AG04449 (cell line): Measurements from ENCODE around the gene PYCARD.
"Not testable (repeated sequence)": the region's sequence is repeated elsewhere in the genome, so short reads cannot be mapped to it uniquely, and the experiment has no call there.

ENCODE experiments used
- CTCF ChIA-PET: fragments of 350-600 bp; formaldehyde crosslinking; extraction: SDS; loops from one replicate; lab custom pipeline; 2021; ENCODE audit warnings: antibody characterized with exemption; lab: Yijun Ruan, JAX
- POLR2A ChIA-PET: fragments of 400-600, 350-600 bp; formaldehyde crosslinking; extraction: SDS; loops from one replicate; lab custom pipeline; 2020; ENCODE audit warnings: antibody characterized with exemption, inconsistent platforms; lab: Yijun Ruan, JAX
- DNase-seq: peaks from one replicate; pipeline ENCODE4 v3.0.0-alpha.2; 2010; ENCODE audit warnings: low read depth, low spot score
- H3K4me3 ChIP-seq: 2 replicates; pipeline ENCODE4 v1.5.1; 2011; ENCODE audit warnings: low read depth, mild to moderate bottlenecking, control low read depth, low read length
- CTCF ChIP-seq: IDR thresholded peaks from one replicate; pipeline ENCODE4 v1.5.1; 2011; ENCODE audit warnings: mild to moderate bottlenecking, moderate library complexity, low read length, control low read depth, inconsistent platforms; ENCODE audit not compliant: insufficient read depth; ENCODE audit errors: missing control alignments

The PYCARD gene

GRCh38 chr16:31202414-31203375, at the start of gene PYCARD:
TSS of gene PYCARD (minus strand) at chr16:31202760. CDS start at chr16:31202690, 70 bp downstream.
- H3K4me3 ChIP-seq: peak within 1 kb of the TSS; percentile 69
- ChIA-PET POLR2A (interaction anchor here (0.6 to 3.5 kb wide), 3 partner anchors 20 to 247 kb away, joined by 3 to 24 read pairs (median 7); partner anchors contain the start of gene FUS), CTCF (interaction anchor here (1.1 to 2.9 kb wide), 2 partner anchors 241 to 258 kb away, joined by 6 to 18 read pairs; partner anchors contain the start of gene ZNF843)
- no peak for TF ChIP-seq CTCF
- DNase-seq: no peak

GRCh38 chr16:31251435-31251834, 48.9 kb upstream of the PYCARD start:
- POLR2A ChIA-PET: no interaction called here
- TF ChIP-seq CTCF: no peak
- CTCF ChIA-PET: no interaction called here

GRCh38 chr16:31250782-31251384, 48.3 kb upstream of the PYCARD start:
- H3K4me3 ChIP-seq: no peak overlapping the region
- POLR2A ChIA-PET: no interaction called here
- TF ChIP-seq CTCF: no peak
- CTCF ChIA-PET: no interaction called here
- no peak for DNase-seq

More at GRCh38 chr16:31251435-31251834, 48.9 kb upstream of the PYCARD start:
- no peak for DNase-seq
- H3K4me3 ChIP-seq: no peak overlapping the region

- POLR2A ChIA-PET: no interaction called here
- CTCF ChIA-PET: no interaction called here
- H3K4me3 ChIP-seq: no peak overlapping the region
- DNase-seq: no peak
- TF ChIP-seq CTCF: no peak
Observed at GRCh38 chr16:31248344-31248743, 45.8 kb upstream of the PYCARD start.

GRCh38 chr16:31246296-31246695, 43.7 kb upstream of the PYCARD start:
- no peak overlapping the region for H3K4me3 ChIP-seq
- DNase-seq: no peak
- ChIA-PET CTCF (no interaction called here), POLR2A (no interaction called here)
- no peak for TF ChIP-seq CTCF

- H3K4me3 ChIP-seq, DNase-seq, CTCF ChIA-PET, POLR2A ChIA-PET: not testable (repeated sequence)
Observed at GRCh38 chr16:31245598-31245997, 43.0 kb upstream of the PYCARD start.
